Fibroblast of lung (primary cell): ENCODE data around the gene LAP3. TPM values are rescaled to one million over a fixed set of nuclear protein-coding genes. Genes with fewer than 3 reads are reported as not detected.

ENCODE experiments used
- DNase-seq, 2 donors: peaks; one replicate each; pipeline versions ENCODE4 v3.0.0 to v3.0.0-alpha.2; 2010; ENCODE audit warnings: low read depth in 2 of 2
- H2AFZ ChIP-seq: 2 replicates; pipeline ENCODE4 v1.5.1; 2012; ENCODE audit warnings: low read length, control low read depth, inconsistent platforms
- H3K27ac ChIP-seq: 2 replicates; pipeline ENCODE4 v1.5.1; 2011; ENCODE audit warnings: low read length, control low read depth; ENCODE audit not compliant: insufficient read depth
- H3K27me3 ChIP-seq: 2 replicates; pipeline ENCODE4 v1.5.1; 2011; ENCODE audit warnings: mild to moderate bottlenecking, low read length; ENCODE audit not compliant: control insufficient read depth, insufficient read depth
- H3K36me3 ChIP-seq: 2 replicates; pipeline ENCODE4 v1.5.1; 2011; ENCODE audit warnings: low read length; ENCODE audit not compliant: control insufficient read depth, insufficient read depth
- H3K4me1 ChIP-seq: 2 replicates; pipeline ENCODE4 v1.5.1; 2011; ENCODE audit warnings: low read length; ENCODE audit not compliant: control insufficient read depth, insufficient read depth; ENCODE audit errors: extremely low read depth
- H3K4me2 ChIP-seq: 2 replicates; pipeline ENCODE4 v1.5.1; 2011; ENCODE audit warnings: low read length, control low read depth; ENCODE audit not compliant: insufficient read depth; ENCODE audit errors: extremely low read depth
- H3K4me3 ChIP-seq, 4 experiments: fragments of 200-600 bp in 1 of 4; sonication (generic) in 1 of 4; replicated peaks in 1 of 4; 2 replicates each; pipeline ENCODE4 v1.5.1; 2011 to 2016; ENCODE audit warnings: low read length in 4 of 4, low read depth in 3 of 4, mild to moderate bottlenecking in 3 of 4, control low read depth in 2 of 4, inconsistent platforms in 1 of 4, mixed read lengths in 1 of 4; ENCODE audit not compliant: insufficient read depth in 1 of 4; ENCODE audit errors: control extremely low read depth in 1 of 4
- H3K79me2 ChIP-seq: 2 replicates; pipeline ENCODE4 v1.5.1; 2012; ENCODE audit warnings: mild to moderate bottlenecking, low read length, inconsistent platforms; ENCODE audit not compliant: control insufficient read depth, insufficient read depth
- H3K9ac ChIP-seq: 2 replicates; pipeline ENCODE4 v1.5.1; 2011; ENCODE audit warnings: mild to moderate bottlenecking, low read length, control low read depth; ENCODE audit not compliant: insufficient read depth
- H3K9me3 ChIP-seq: 2 replicates; pipeline ENCODE4 v1.5.1; 2012; ENCODE audit warnings: low read depth, low read length; ENCODE audit not compliant: control insufficient read depth, insufficient read depth
- H4K20me1 ChIP-seq: 2 replicates; pipeline ENCODE4 v1.5.1; 2011; ENCODE audit warnings: low read length; ENCODE audit not compliant: control insufficient read depth, insufficient read depth; ENCODE audit errors: extremely low read depth
- EZH2 ChIP-seq: IDR thresholded peaks from 2 replicates; pipeline ENCODE4 v1.5.1; 2012; ENCODE audit warnings: low read length, control low read depth, mild to moderate bottlenecking; ENCODE audit errors: missing control alignments
- polyA plus RNA-seq, 2 donors: library from polyadenylated mRNA; depleted of rRNA in 1 of 2; stranded (reverse) in 1 of 2; unstranded in 1 of 2; fragments of >200 nt; gene quantifications; 2 replicates each; pipeline ENCODE4 v1.2.1, GENCODE V29; 2011 to 2012; ENCODE audit warnings: missing spikeins in 1 of 2
- total RNA-seq: library from RNA; depleted of rRNA; stranded (reverse); fragments of >200 nt; gene quantifications from 2 replicates; pipeline ENCODE4 v1.2.1, GENCODE V29; 2014
- TF ChIP-seq, protein P1 (sequence below), 2 donors: IDR thresholded peaks in 1 of 2; conservative IDR thresholded peaks in 1 of 2; 1 replicate in 1 of 2; 2 replicates in 1 of 2; pipeline ENCODE4 v1.5.1; 2011 to 2012; ENCODE audit warnings: low read length in 2 of 2, control low read depth in 1 of 2, inconsistent platforms in 1 of 2, low read depth in 1 of 2, mild to moderate bottlenecking in 1 of 2

Gene LAP3
- total and polyA plus RNA-seq, 2 donors (not counting 1 experiment from before 2014, with no cell fraction given): 80.8 to 116 TPM

DNA sequence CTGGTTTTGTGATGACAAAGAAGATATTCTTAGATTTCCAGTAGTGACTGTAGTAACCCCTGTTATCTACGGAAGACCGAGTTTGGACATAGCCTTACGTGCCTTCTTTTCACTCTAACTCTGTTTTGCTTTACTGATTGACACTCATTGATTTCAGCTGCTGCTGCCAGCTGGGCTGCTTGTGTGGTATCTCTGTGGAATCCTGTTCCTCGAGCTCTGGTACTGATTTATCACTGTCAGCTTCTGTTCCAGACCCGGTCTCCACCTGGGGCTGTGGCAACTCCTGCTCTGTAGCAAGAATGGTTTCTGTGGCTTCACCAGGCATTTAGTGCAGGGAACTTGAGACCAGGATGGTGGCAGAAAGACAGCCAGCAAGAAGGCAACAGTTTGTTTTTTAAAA, 24.6 kb upstream of the LAP3 start:
- no peak overlapping the region for H3K4me2 ChIP-seq
- no peak for DNase-seq
- no peak for TF ChIP-seq EZH2
- TF ChIP-seq, protein P1, sequence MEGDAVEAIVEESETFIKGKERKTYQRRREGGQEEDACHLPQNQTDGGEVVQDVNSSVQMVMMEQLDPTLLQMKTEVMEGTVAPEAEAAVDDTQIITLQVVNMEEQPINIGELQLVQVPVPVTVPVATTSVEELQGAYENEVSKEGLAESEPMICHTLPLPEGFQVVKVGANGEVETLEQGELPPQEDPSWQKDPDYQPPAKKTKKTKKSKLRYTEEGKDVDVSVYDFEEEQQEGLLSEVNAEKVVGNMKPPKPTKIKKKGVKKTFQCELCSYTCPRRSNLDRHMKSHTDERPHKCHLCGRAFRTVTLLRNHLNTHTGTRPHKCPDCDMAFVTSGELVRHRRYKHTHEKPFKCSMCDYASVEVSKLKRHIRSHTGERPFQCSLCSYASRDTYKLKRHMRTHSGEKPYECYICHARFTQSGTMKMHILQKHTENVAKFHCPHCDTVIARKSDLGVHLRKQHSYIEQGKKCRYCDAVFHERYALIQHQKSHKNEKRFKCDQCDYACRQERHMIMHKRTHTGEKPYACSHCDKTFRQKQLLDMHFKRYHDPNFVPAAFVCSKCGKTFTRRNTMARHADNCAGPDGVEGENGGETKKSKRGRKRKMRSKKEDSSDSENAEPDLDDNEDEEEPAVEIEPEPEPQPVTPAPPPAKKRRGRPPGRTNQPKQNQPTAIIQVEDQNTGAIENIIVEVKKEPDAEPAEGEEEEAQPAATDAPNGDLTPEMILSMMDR (conservative IDR thresholded peaks at IDR 0.05 in 1 of 2, IDR thresholded peaks at IDR 0.05 in 1 of 2; ENCODE audit: low read depth in 1 of 2, low read length in 2 of 2): no peak
- H3K27me3 ChIP-seq: no peaks in the 10 kb centered on the region
- no peak overlapping the region for H3K9ac ChIP-seq
- H3K36me3 ChIP-seq: no peaks in the 10 kb centered on the region
- no peaks in the 10 kb centered on the region for H3K9me3 ChIP-seq
- H3K4me1 ChIP-seq: no peaks in the 10 kb centered on the region
- H3K27ac ChIP-seq: no peak overlapping the region
- no peaks in the 10 kb centered on the region for H4K20me1 ChIP-seq
- H3K4me3 ChIP-seq: no peak overlapping the region
- H2AFZ ChIP-seq: peak overlapping the region; percentile 17
- no peaks in the 10 kb centered on the region for H3K79me2 ChIP-seq

DNA sequence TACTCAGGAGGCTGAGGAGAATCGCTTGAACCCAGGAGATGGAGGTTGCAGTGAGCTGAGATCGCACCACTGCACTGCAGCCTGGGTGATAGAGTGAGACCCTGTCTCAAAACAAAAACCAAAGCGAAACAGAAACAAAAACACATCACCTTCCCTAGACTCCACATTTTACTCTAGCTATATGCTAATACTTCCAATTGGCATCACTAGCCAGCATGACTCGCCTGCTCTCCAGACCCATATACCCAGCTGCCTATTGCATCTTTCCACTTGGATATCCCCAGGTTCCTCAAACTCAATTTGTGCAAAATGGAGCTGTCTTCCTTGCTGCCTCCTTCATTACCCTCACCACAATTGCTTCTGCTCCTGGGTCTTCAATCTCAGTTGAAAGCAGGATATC, 22.4 kb upstream of the LAP3 start:
- Histone ChIP-seq H2AFZ (no peak overlapping the region), H4K20me1 (no peaks in the 10 kb centered on the region), H3K9me3 (no peaks in the 10 kb centered on the region), H3K27ac (no peak overlapping the region), H3K4me2 (no peak overlapping the region), H3K79me2 (no peaks in the 10 kb centered on the region), H3K36me3 (no peaks in the 10 kb centered on the region), H3K4me1 (no peaks in the 10 kb centered on the region), H3K27me3 (no peaks in the 10 kb centered on the region), H3K9ac (no peak overlapping the region), H3K4me3 (no peak overlapping the region)
- no peak for DNase-seq
- TF ChIP-seq, protein P1 (conservative IDR thresholded peaks at IDR 0.05 in 1 of 2, IDR thresholded peaks at IDR 0.05 in 1 of 2; ENCODE audit: low read depth in 1 of 2, low read length in 2 of 2): no peak

DNA sequence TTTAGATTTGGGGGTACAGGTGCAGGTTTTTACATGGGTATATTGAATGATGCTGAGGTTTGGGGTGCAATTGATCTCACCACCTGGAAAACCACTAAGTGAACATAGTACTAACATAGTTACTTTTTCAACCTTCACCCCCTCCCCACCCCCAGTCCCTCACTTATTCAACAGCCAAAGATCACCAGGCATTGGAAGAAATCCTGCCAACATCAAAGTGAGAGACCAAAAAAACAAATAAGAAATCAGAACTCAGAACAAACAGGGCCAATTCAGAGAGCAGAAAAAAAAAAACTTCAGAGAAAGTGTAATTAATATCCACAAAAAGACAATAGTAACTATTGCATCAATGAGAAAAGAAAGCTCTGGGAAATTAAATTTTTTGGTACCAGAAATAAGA, 20.5 kb upstream of the LAP3 start:
- Histone ChIP-seq H2AFZ (no peak overlapping the region), H3K36me3 (no peaks in the 10 kb centered on the region), H3K9ac (no peak overlapping the region), H3K4me3 (no peak overlapping the region), H4K20me1 (no peaks in the 10 kb centered on the region), H3K4me1 (no peaks in the 10 kb centered on the region), H3K27ac (no peak overlapping the region), H3K4me2 (no peak overlapping the region), H3K9me3 (no peaks in the 10 kb centered on the region), H3K79me2 (no peaks in the 10 kb centered on the region), H3K27me3 (no peaks in the 10 kb centered on the region)
- no peak for TF ChIP-seq EZH2
- TF ChIP-seq, protein P1 (conservative IDR thresholded peaks at IDR 0.05 in 1 of 2, IDR thresholded peaks at IDR 0.05 in 1 of 2; ENCODE audit: low read depth in 1 of 2, low read length in 2 of 2): no peak
- DNase-seq: no peak
